Measurements from ENCODE around the gene RGS7.
"Not testable (repeated sequence)": the region's sequence is repeated elsewhere in the genome, so short reads cannot be mapped to it uniquely, and the experiment has no call there.

RGS7 gene

DNA sequence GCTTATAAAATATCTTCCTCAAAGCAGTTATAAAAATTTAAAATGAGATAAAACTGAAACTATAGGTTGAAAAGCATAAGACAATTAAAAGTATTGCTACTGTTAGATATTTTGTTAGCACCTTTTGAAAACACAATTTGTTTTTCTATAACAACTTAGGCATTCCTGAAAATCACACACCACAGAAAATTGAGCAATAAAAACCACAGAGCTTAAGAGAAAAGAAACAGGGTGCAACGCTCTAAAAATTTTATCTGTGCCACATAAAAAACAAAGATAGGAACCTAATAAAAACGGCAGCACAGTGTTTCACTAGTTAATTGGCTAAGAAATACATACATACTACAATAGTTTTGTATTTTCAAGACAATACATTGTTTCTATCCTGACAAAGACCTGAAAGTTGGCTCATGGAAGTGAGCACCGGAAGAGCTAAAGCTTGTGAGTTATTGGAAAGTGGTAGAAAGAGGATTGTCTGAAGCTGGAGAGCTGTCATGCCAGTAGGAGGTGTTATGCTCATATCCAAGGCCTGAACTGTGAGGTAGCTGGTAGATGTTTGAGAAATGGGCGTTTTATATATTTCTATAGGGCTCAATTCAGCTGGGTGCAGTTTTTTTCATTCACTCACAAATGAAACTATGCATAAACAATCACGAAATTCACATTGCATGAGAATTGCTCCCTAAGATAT is 45.8 kb downstream of the RGS7 start:
- no peak for DNase-seq (ENCODE audit: low spot score)
- TF ChIP-seq, protein P1, sequence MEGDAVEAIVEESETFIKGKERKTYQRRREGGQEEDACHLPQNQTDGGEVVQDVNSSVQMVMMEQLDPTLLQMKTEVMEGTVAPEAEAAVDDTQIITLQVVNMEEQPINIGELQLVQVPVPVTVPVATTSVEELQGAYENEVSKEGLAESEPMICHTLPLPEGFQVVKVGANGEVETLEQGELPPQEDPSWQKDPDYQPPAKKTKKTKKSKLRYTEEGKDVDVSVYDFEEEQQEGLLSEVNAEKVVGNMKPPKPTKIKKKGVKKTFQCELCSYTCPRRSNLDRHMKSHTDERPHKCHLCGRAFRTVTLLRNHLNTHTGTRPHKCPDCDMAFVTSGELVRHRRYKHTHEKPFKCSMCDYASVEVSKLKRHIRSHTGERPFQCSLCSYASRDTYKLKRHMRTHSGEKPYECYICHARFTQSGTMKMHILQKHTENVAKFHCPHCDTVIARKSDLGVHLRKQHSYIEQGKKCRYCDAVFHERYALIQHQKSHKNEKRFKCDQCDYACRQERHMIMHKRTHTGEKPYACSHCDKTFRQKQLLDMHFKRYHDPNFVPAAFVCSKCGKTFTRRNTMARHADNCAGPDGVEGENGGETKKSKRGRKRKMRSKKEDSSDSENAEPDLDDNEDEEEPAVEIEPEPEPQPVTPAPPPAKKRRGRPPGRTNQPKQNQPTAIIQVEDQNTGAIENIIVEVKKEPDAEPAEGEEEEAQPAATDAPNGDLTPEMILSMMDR (IDR thresholded peaks at IDR 0.05; ENCODE audit: extremely low read depth, missing control alignments) = no peak

DNA sequence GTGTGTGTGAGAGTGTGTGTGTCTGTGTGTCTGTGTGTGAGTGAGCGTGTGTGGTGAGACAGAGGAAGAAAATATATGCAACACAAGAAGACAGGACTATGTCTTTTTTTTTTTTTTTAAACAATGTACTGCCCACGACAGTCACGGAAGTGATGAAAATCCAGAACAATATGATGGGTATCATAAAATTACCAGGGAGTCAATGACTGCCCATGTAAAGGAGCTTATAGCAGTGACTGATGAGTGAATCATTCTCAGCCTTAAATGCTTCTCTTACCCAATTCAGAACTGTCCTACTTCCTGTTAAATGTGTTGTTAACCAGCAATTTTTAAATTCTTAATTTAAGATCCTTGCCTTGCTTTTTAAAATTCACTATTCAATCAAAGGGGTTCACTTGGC is 46.6 kb downstream of the RGS7 start:
- no peak for DNase-seq (ENCODE audit: low spot score)

DNA sequence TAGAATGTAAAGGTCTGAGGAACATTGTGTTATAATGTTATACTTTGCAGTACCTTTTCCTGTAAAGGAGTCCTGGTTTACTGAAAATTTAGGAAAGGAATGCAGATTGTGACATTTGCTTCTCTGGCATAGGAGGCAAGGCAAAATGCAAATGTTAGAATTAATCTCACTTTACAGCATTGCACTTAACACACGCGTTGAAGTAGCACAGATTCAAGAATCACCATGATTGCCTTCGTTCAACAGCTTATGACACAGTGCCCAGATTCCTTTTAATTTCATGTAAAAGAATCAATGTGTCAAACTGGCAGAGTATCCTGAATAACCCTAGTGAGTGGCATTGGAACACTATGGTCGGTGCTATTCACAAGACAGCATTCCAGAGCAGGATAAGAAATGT is 47.4 kb downstream of the RGS7 start:
- DNase-seq (ENCODE audit: low spot score) = no peak
- TF ChIP-seq, protein P1 (IDR thresholded peaks at IDR 0.05; ENCODE audit: extremely low read depth, missing control alignments) = no peak

More for the DNA sequence above, 46.6 kb downstream of the RGS7 start:
- TF ChIP-seq, protein P1 (IDR thresholded peaks at IDR 0.05; ENCODE audit: extremely low read depth, missing control alignments) = no peak

DNA sequence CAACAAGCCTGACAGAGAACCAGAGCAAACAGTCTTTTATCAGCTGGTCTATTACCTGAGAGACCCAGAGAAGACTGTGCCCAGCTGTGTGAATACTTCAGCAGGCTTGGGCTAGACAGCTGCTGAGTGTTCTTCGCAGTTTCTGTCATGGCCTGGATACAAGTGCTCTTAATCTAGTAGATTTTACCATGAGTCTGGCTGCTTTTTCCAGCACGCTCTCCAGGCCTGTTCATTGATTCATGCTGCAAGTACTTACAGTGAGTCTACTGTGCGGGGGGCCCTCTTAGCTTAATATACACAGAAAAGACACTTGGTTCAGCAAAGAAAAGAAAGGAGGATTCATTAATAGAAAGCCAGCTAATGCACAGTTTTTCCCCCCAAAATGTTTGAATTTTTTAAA is 48.5 kb downstream of the RGS7 start:
- TF ChIP-seq, protein P1 (IDR thresholded peaks at IDR 0.05; ENCODE audit: extremely low read depth, missing control alignments) = no peak
- no peak for DNase-seq (ENCODE audit: low spot score)

DNA sequence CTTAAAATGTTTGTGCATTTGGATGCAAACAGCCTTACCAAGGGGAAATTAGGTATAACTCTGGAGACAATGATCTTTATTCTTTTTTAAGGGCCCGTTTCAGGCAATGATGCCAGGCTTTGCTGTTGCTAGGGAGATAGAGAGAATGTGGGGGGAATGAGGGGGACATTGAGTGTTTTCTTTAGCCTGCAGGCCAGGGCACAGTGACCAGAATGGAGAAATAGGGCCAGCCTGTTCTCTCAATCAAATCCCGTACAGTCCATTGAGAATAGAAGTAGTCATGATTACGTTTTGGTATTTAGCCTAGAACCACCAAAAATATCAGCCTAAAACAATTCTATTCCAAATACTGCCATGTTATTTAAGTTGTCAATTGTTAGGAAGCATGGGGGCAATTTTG is 49.0 kb downstream of the RGS7 start:
- DNase-seq (ENCODE audit: low spot score) = no peak
- TF ChIP-seq, protein P1 (IDR thresholded peaks at IDR 0.05; ENCODE audit: extremely low read depth, missing control alignments) = no peak

DNA sequence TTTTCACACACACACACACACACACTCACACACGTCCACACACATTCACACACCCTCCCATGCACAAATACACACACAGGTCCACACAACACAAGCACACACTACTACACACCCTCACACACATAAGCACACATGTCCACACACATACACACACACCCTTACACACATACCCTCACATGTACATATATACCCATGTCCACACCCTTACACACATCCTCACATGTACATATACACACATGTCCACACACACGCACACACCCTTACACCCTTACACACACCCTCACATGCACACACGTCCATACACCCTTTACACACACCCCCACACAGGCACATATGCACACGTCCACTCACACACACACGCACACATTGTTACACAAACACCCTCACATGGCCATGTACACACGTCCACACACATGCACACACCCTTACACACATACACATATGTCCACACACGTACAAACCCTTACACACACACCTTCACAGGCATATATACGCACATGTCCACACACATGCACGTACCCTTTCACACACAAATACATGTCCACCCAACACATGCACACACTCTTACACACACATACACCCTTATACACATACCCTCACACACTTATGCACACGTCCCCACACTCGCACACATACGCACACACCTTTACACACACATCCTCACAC is 50.7 kb downstream of the RGS7 start:
- TF ChIP-seq, protein P1 (IDR thresholded peaks at IDR 0.05; ENCODE audit: extremely low read depth, missing control alignments) = no peak
- DNase-seq (ENCODE audit: low spot score) = no peak

DNA sequence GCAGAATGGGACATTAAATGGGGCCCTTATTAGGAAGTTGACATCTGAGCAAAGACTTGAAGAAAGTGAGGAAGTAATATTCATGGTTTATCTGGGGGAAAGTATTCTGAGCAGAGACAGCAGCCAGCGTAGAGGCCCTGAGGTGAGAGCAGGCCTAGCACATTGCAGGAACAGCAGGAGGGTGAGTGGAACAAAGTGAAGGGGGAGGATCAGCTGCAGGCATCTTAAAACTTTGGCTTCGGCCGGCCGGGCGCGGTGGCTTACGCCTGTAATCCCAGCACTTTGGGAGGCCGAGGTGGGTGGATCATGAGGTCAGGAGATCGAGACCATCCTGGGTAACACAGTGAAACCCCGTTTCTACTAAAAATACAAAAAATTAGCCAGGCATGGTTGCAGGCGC is 55.0 kb downstream of the RGS7 start:
- DNase-seq (ENCODE audit: low spot score) = not testable (repeated sequence)

DNA sequence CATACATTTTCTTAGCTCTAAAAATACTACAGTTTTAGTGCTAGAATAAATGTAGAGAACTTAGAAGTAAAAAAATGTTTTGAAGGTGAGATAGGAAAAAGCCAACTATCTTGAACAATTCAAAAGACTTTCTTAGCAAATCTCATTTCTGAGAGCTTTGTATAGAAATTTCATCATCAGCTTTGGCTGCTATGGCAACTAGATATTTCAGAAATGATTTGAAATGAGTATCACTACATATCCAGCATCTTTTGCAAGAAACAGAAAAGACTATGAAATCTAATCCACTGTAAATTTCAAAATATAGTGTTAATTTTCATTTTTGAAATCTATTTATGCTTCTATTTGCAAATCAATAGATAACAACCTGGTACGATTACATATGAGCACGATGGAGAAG is 57.7 kb downstream of the RGS7 start:
- no peak for DNase-seq (ENCODE audit: low spot score)
- TF ChIP-seq, protein P1 (IDR thresholded peaks at IDR 0.05; ENCODE audit: extremely low read depth, missing control alignments) = no peak
